Panc1 (cell line): ENCODE measurements around the gene BCAS3. TPM values are rescaled to one million over a fixed set of nuclear protein-coding genes. Genes with fewer than 3 reads are reported as not detected.

Source experiments
- ATAC-seq: fragments of 200-7000 bp; cut with Tn5 transposase; 2 replicates; pipeline ENCODE4 v1.9.1; 2020; ENCODE audit warnings: mild to moderate bottlenecking, moderate library complexity
- BruUV-seq: library from RNA; stranded (reverse); fragments of 400-500 nt; replicated peaks from 2 replicates; lab custom pipeline; 2021; lab: Mats Ljungman, UMichigan
- CTCF ChIA-PET: fragments of 300-600 bp; sonication (Branson Sonifier 250); formaldehyde crosslinking; loops from one replicate; lab custom pipeline; 2022; ENCODE audit warnings: antibody characterized with exemption; lab: Charles Lee
- POLR2A ChIA-PET: fragments of 300-600 bp; sonication (Branson Sonifier 250); formaldehyde crosslinking; loops from one replicate; lab custom pipeline; 2022; ENCODE audit warnings: antibody characterized with exemption; lab: Charles Lee
- DNase-seq: peaks from one replicate; pipeline ENCODE4 v3.0.0-alpha.2; 2010; ENCODE audit warnings: low read depth, low spot score
- H3K27ac ChIP-seq: 2 replicates; pipeline ENCODE4 v1.5.1; 2011; ENCODE audit warnings: mild to moderate bottlenecking, low read length, inconsistent platforms
- H3K27me3 ChIP-seq: fragments of 200-500 bp; sonication (Bioruptor generic); 2 replicates; pipeline ENCODE4 v1.6.0; 2014; ENCODE audit warnings: low read length, inconsistent platforms; ENCODE audit not compliant: control insufficient read depth, insufficient read depth
- H3K36me3 ChIP-seq: fragments of 200-500 bp; sonication (Bioruptor generic); 2 replicates; pipeline ENCODE4 v1.5.1; 2014; ENCODE audit warnings: inconsistent platforms, mild to moderate bottlenecking, low read length, moderate library complexity; ENCODE audit not compliant: control insufficient read depth, insufficient read depth
- H3K4me1 ChIP-seq: 2 replicates; pipeline ENCODE4 v1.5.1; 2011; ENCODE audit warnings: inconsistent platforms, mild to moderate bottlenecking, low read length, moderate library complexity; ENCODE audit not compliant: control insufficient read depth, insufficient read depth
- H3K4me3 ChIP-seq, 2 experiments: 2 replicates each; pipeline ENCODE4 v1.5.1; 2011 to 2012; ENCODE audit warnings: low read depth in 2 of 2, low read length in 2 of 2, mild to moderate bottlenecking in 2 of 2, inconsistent platforms in 1 of 2, moderate library complexity in 1 of 2
- H3K9me3 ChIP-seq: fragments of 200-500 bp; sonication (Bioruptor generic); 2 replicates; pipeline ENCODE4 v1.5.1; 2014; ENCODE audit warnings: low read depth, mild to moderate bottlenecking, inconsistent platforms, low read length, moderate library complexity; ENCODE audit not compliant: control insufficient read depth, insufficient read depth
- POLR2AphosphoS5 ChIP-seq: IDR thresholded peaks from 2 replicates; pipeline ENCODE4 v1.6.1; 2012; ENCODE audit warnings: mild to moderate bottlenecking, low read depth, low read length, moderate library complexity
- SIN3A ChIP-seq: IDR thresholded peaks from 2 replicates; pipeline ENCODE4 v1.6.1; 2012; ENCODE audit warnings: low read depth, mild to moderate bottlenecking, low read length, moderate library complexity, borderline replicate concordance; ENCODE audit not compliant: insufficient read depth
- TCF7L2 ChIP-seq: IDR thresholded peaks from 2 replicates; pipeline ENCODE4 v1.6.1; 2011; ENCODE audit warnings: mild to moderate bottlenecking, low read depth, low read length, inconsistent platforms
- in situ Hi-C: cut with HindIII; loops from 2 replicates; pipeline ENCODE4 v1.10.0; 2016; ENCODE audit warnings: low sequenced_read_pairs, low pct_unique_long_range_greater_than_20kb
- intact Hi-C: fragments of 100-400 bp; cut with micrococcal nuclease; formaldehyde crosslinking; loops from one replicate; pipeline ENCODE4 v1.10.0; 2022; ENCODE audit not compliant: unreplicated experiment
- total RNA-seq: library from RNA; stranded (reverse); gene quantifications from one replicate; pipeline ENCODE4 v1.2.1, GENCODE V29; 2021; ENCODE audit not compliant: unreplicated experiment
- TF ChIP-seq, protein P1 (sequence below): fragments of 450-650 bp; IDR thresholded peaks from 2 replicates; pipeline ENCODE4 v1.5.1; 2017; ENCODE audit warnings: mild to moderate bottlenecking
- TF ChIP-seq, protein P2 (sequence below), 2 experiments: IDR thresholded peaks; 2 replicates each; pipeline ENCODE4 v1.6.1; 2011 to 2012; ENCODE audit warnings: low read depth in 2 of 2, control low read depth in 1 of 2, low read length in 1 of 2, mild to moderate bottlenecking in 1 of 2, moderate library complexity in 1 of 2; ENCODE audit not compliant: insufficient read depth in 1 of 2

Gene BCAS3
- total RNA-seq, 1 experiment from 2014 or later = 9.3 TPM

DNA sequence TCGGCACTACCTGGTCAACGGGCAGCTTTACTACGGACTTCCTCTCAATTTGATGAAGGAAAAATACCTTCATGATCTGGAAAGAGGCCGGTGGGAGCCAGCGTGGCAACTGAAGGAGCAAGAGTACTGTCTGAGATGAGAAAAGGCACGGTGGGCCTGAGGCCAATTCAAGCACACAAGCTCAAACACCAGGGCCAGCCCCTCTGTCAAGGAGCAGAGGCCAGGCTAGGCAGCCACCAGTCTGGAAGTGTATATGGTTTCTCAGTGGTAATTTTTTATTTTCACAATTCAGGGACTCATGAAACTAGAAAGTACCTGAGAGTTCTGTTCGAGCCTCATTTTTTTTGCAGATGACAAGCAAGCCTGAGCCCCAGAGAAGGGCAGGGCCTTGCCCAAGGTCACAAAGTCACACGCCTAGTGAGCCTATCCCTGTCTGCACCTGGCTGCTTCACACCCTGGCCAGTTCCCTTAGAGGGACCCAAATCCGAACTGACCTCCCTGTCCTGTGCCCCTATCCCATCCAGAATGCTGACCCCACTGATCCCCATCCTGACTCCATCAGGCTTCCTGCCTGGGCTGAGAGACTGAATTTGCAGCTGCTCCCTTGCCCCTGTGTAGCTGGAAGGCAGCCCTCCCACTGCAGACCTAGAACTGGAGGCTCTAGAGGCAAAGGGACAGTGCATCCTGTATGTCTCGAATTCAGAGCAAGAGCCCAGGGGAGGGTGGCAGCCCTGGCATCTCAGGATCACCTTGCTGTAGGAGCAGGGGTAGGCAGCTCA lies 717.2 kb downstream of the BCAS3 start:
- ATAC-seq (no peak), DNase-seq (no peak)
- Histone ChIP-seq H3K9me3 (no peaks in the 10 kb centered on the region), H3K27ac (peak overlapping the region; percentile 54; the same call in 1 of the 2 replicates), H3K4me3 (no peak overlapping the region), H3K4me1 (peaks cover 31% of the 10 kb centered on the region), H3K36me3 (no peaks in the 10 kb centered on the region), H3K27me3 (no peaks in the 10 kb centered on the region)
- ChIA-PET POLR2A (no interaction called here), CTCF (interaction anchor here (0.5 kb wide), 1 partner anchor 11 kb away, joined by 4 read pairs; no protein-coding TSS in a partner anchor)
- in situ Hi-C loops (no loop called here), intact Hi-C loops (loop anchor here (10.0 kb wide), 1 partner anchor 390 kb away; no protein-coding TSS in a partner anchor)
- TF ChIP-seq, protein P1, sequence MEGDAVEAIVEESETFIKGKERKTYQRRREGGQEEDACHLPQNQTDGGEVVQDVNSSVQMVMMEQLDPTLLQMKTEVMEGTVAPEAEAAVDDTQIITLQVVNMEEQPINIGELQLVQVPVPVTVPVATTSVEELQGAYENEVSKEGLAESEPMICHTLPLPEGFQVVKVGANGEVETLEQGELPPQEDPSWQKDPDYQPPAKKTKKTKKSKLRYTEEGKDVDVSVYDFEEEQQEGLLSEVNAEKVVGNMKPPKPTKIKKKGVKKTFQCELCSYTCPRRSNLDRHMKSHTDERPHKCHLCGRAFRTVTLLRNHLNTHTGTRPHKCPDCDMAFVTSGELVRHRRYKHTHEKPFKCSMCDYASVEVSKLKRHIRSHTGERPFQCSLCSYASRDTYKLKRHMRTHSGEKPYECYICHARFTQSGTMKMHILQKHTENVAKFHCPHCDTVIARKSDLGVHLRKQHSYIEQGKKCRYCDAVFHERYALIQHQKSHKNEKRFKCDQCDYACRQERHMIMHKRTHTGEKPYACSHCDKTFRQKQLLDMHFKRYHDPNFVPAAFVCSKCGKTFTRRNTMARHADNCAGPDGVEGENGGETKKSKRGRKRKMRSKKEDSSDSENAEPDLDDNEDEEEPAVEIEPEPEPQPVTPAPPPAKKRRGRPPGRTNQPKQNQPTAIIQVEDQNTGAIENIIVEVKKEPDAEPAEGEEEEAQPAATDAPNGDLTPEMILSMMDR = no peak
- TF ChIP-seq SIN3A (no peak), TCF7L2 (no peak), POLR2AphosphoS5 (no peak)
- TF ChIP-seq, protein P2, sequence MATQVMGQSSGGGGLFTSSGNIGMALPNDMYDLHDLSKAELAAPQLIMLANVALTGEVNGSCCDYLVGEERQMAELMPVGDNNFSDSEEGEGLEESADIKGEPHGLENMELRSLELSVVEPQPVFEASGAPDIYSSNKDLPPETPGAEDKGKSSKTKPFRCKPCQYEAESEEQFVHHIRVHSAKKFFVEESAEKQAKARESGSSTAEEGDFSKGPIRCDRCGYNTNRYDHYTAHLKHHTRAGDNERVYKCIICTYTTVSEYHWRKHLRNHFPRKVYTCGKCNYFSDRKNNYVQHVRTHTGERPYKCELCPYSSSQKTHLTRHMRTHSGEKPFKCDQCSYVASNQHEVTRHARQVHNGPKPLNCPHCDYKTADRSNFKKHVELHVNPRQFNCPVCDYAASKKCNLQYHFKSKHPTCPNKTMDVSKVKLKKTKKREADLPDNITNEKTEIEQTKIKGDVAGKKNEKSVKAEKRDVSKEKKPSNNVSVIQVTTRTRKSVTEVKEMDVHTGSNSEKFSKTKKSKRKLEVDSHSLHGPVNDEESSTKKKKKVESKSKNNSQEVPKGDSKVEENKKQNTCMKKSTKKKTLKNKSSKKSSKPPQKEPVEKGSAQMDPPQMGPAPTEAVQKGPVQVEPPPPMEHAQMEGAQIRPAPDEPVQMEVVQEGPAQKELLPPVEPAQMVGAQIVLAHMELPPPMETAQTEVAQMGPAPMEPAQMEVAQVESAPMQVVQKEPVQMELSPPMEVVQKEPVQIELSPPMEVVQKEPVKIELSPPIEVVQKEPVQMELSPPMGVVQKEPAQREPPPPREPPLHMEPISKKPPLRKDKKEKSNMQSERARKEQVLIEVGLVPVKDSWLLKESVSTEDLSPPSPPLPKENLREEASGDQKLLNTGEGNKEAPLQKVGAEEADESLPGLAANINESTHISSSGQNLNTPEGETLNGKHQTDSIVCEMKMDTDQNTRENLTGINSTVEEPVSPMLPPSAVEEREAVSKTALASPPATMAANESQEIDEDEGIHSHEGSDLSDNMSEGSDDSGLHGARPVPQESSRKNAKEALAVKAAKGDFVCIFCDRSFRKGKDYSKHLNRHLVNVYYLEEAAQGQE (IDR thresholded peaks at IDR 0.05; ENCODE audit: insufficient read depth in 1 of 2, low read depth in 2 of 2, low read length in 1 of 2) = no peak
- BruUV-seq = no TSS peak

DNA sequence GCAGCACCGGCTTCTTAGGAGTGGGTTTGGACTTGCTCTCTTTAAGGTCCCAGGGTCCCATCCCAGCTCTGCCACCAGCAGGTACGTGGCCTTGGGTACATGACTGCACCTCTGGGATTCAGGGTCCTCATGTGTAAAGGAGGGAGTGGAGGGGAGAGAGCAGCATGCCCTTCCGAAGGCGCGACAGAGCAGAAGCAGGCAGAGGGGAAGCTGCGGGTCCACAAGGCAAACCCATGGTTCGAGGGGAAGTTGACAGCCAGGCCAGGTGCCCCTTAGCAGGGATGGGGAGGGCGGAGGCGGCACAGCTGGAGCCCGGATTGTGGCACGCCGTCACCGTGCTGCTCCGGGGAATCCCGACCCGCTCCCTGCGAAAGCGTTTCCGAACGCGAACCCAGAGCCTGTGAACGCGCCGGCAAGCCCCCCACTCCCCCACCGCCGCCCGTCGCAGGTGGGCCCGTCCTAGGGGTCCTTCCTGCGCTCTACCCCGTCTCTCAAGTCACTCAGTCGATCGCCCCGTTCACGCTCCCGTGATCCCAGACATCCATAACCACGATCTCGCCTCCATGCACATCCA lies 717.8 kb downstream of the BCAS3 start:
- Histone ChIP-seq H3K4me1 (peaks cover 24% of the 10 kb centered on the region), H3K4me3 (no peak overlapping the region), H3K27ac (peak overlapping the region; percentile 54; the same call in 1 of the 2 replicates), H3K9me3 (no peaks in the 10 kb centered on the region), H3K36me3 (no peaks in the 10 kb centered on the region), H3K27me3 (no peaks in the 10 kb centered on the region)
- POLR2A ChIA-PET = no interaction called here
- no TSS peak for BruUV-seq
- no peak for DNase-seq
- TF ChIP-seq, protein P1 = no peak
- TF ChIP-seq, protein P2 (IDR thresholded peaks at IDR 0.05; ENCODE audit: insufficient read depth in 1 of 2, low read depth in 2 of 2, low read length in 1 of 2) = no peak
- TF ChIP-seq TCF7L2 (no peak), SIN3A (no peak), POLR2AphosphoS5 (no peak)
- no peak for ATAC-seq
- intact Hi-C loops (loop anchor here (10.0 kb wide), 1 partner anchor 391 kb away; no protein-coding TSS in a partner anchor), in situ Hi-C loops (no loop called here)
- CTCF ChIA-PET = no interaction called here
